ENCODE results near the gene ACOT8. TPM values are rescaled to one million over a fixed set of nuclear protein-coding genes. Genes with fewer than 3 reads are reported as not detected.
"Not testable (repeated sequence)": the region's sequence is repeated elsewhere in the genome, so short reads cannot be mapped to it uniquely, and the experiment has no call there.

Gene ACOT8
- total RNA-seq, 1 donor from 2014 or later: 33.8 TPM

DNA sequence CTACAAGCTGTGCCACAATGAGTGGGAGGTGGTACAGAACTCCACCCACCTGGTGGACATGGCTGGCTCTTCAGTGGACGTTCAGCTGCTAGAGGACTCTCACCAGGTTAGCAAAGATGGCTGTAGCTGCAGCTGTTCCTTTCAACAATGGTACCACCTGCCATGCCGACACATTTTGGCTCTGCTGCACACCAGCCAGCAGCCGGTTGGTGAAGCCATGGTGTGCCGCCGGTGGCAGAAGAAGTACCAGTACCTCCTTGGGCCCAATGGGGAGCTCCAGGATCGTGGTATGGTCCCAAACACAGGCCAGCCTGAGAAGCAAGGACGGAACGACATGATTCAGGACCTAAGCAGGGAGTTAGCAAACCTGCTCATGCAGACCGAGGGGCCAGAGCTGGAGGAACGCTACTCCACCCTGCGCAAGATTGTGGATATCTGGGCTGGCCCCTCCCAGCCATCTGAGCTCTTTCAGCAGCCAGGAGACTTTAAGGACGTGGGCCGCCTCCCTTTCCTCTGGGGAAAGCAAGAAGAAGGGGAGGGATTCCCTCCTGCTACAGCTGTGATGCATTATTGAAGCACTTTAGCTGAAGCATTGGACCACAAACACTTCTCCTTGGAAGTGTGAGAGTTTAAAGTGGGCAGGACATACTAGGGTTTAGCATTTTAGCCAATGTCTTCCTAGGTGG is 21.0 kb upstream of the ACOT8 start:
- TF ChIP-seq, protein P1, sequence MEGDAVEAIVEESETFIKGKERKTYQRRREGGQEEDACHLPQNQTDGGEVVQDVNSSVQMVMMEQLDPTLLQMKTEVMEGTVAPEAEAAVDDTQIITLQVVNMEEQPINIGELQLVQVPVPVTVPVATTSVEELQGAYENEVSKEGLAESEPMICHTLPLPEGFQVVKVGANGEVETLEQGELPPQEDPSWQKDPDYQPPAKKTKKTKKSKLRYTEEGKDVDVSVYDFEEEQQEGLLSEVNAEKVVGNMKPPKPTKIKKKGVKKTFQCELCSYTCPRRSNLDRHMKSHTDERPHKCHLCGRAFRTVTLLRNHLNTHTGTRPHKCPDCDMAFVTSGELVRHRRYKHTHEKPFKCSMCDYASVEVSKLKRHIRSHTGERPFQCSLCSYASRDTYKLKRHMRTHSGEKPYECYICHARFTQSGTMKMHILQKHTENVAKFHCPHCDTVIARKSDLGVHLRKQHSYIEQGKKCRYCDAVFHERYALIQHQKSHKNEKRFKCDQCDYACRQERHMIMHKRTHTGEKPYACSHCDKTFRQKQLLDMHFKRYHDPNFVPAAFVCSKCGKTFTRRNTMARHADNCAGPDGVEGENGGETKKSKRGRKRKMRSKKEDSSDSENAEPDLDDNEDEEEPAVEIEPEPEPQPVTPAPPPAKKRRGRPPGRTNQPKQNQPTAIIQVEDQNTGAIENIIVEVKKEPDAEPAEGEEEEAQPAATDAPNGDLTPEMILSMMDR (IDR thresholded peaks at IDR 0.05; ENCODE audit: partially characterized antibody, unreplicated experiment): no peak
- Mint-ChIP-seq H3K9me3 (ENCODE audit: unreplicated experiment) (no peaks in the 10 kb centered on the region), H3K4me3 (ENCODE audit: unreplicated experiment) (no peak overlapping the region), H3K36me3 (ENCODE audit: unreplicated experiment) (no peaks in the 10 kb centered on the region), H3K27me3 (ENCODE audit: unreplicated experiment) (peaks cover 7% of the 10 kb centered on the region), H3K4me1 (ENCODE audit: low read depth, unreplicated experiment) (peaks cover 9% of the 10 kb centered on the region), H3K27ac (ENCODE audit: unreplicated experiment) (no peak overlapping the region)
- DNase-seq: no peak

DNA sequence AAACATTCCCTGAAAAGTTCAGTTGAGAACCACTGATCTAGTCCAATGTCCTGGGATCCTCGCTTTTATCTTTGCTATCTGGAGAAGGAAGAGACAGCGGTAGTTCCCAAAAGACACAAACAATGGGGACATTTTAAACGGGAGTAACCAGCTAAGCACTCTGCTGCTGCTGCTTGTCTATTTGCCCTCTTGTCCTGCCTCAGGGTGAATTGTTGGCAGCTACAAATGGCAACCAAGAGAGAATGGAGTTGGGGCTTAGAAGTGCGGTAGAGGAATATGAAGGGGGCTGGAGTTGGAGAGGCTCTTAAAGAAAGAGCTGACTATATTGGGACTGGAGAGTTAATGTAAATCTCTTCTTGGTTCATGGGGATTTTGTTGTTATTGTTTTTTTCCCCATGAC is 17.4 kb upstream of the ACOT8 start:
- Mint-ChIP-seq H3K27me3 (ENCODE audit: unreplicated experiment) (peaks cover 4% of the 10 kb centered on the region), H3K4me3 (ENCODE audit: unreplicated experiment) (no peak overlapping the region), H3K27ac (ENCODE audit: unreplicated experiment) (no peak overlapping the region), H3K36me3 (ENCODE audit: unreplicated experiment) (peaks cover 3% of the 10 kb centered on the region), H3K4me1 (ENCODE audit: low read depth, unreplicated experiment) (peaks cover 3% of the 10 kb centered on the region), H3K9me3 (ENCODE audit: unreplicated experiment) (no peaks in the 10 kb centered on the region)
- DNase-seq: no peak
- TF ChIP-seq, protein P1 (IDR thresholded peaks at IDR 0.05; ENCODE audit: partially characterized antibody, unreplicated experiment): no peak

DNA sequence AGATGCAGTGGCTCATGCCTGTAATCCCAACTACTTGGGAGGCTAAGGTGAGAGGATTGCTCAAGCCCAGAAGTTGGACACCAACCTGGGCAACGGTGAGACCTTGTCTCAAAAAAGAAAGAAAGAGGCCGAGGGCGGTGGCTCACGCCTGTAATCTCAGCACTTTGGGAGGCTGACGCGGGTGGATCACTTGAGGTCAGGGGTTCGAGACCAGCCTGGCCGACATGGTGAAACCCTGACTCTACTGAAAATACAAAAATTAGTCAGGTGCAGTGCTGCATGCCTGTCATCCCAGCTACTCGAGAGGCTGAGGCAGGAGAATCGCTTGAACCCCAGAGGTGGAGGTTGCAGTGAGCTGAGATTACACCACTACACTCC is 16.9 kb upstream of the ACOT8 start:
- not testable (repeated sequence) for H3K27ac Mint-ChIP-seq (ENCODE audit: unreplicated experiment); H3K4me3 Mint-ChIP-seq (ENCODE audit: unreplicated experiment); H3K27me3 Mint-ChIP-seq (ENCODE audit: unreplicated experiment); H3K4me1 Mint-ChIP-seq (ENCODE audit: low read depth, unreplicated experiment); H3K36me3 Mint-ChIP-seq (ENCODE audit: unreplicated experiment); DNase-seq; H3K9me3 Mint-ChIP-seq (ENCODE audit: unreplicated experiment)

DNA sequence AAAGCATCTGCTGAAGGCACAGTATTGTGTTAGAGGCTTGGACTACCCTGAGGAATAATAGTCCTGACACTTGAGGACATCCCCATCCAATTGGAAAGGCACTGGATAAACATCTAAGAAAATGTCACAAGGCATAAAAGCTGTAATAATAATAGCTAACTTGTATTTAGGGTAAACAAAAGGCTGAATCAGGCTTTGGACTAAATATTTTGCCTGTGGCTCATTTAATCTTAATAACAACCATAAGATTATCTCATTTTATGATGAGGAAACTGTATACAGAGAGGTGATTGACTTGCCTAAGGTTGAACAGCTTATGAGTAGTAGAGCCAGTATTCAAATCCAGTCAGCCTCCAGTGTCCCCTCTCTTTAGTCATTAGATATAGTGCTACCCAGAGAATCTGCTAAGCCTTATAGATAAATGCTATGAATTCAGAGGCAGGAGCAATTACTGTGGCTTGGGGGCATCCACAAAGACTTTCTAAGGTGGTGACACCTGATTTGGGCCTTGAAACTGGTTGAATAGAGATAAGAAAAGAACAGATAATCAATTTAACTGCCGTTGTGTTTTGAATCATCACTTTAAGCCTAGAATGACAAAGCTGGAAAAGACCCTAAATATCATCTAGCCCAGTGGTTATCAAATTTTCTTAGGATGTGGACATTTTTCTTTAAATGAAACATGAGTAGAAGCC is 16.4 kb upstream of the ACOT8 start:
- TF ChIP-seq, protein P1 (IDR thresholded peaks at IDR 0.05; ENCODE audit: partially characterized antibody, unreplicated experiment): no peak
- H3K36me3 Mint-ChIP-seq (ENCODE audit: unreplicated experiment): peaks cover 3% of the 10 kb centered on the region
- DNase-seq: no peak
- H3K4me1 Mint-ChIP-seq (ENCODE audit: low read depth, unreplicated experiment): peaks cover 3% of the 10 kb centered on the region
- H3K27me3 Mint-ChIP-seq (ENCODE audit: unreplicated experiment): peaks cover 4% of the 10 kb centered on the region
- no peak overlapping the region for H3K27ac Mint-ChIP-seq (ENCODE audit: unreplicated experiment)
- no peaks in the 10 kb centered on the region for H3K9me3 Mint-ChIP-seq (ENCODE audit: unreplicated experiment)
- no peak overlapping the region for H3K4me3 Mint-ChIP-seq (ENCODE audit: unreplicated experiment)

DNA sequence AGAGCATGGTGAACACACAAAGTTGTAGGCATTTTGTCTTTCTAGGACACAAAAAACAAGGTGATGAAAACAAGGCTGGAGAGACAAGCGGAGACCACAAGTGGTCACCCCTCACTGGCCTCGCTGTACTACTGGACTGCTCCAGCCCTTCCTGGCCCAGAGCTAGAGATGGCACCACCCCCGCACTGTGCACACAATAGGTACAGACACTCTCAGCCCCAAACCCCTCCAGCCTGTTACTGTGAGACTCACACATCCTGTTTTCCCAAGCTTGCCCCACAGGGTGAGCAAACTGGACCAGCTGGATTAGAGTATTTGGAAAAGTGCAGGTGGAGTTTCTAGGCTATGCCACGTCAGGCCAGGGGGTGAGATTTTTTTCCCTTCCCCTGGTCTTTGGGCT is 15.4 kb upstream of the ACOT8 start:
- Mint-ChIP-seq H3K9me3 (ENCODE audit: unreplicated experiment) (no peaks in the 10 kb centered on the region), H3K36me3 (ENCODE audit: unreplicated experiment) (peaks cover 3% of the 10 kb centered on the region), H3K4me1 (ENCODE audit: low read depth, unreplicated experiment) (no peaks in the 10 kb centered on the region), H3K27me3 (ENCODE audit: unreplicated experiment) (peaks cover 4% of the 10 kb centered on the region), H3K27ac (ENCODE audit: unreplicated experiment) (no peak overlapping the region), H3K4me3 (ENCODE audit: unreplicated experiment) (no peak overlapping the region)
- DNase-seq: no peak
- TF ChIP-seq, protein P1 (IDR thresholded peaks at IDR 0.05; ENCODE audit: partially characterized antibody, unreplicated experiment): no peak
